Measurements from ENCODE around the gene PPARG.

DNA sequence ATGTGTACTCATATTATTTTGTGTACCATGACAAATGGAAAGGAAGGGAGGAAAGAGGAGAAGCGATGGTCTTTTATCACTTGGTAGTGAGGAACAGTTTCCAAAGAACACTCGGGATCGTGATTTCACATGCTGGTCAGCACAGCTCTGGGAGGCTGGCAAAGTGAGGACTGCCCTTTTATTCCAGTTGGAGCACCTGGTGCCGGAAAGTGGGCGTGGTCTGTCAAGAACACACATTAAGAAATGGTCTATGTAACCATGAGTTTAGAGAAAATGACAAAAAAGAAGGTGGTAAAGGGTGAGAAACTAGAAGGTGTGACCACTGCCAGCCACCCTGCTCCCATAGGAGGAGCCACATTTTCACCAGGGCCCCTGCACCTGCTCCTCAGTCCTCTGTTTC is 188.4 kb downstream of the PPARG start:
- TF ChIP-seq CTCF (IDR thresholded peaks at IDR 0.05) (no peak), MAX (IDR thresholded peaks at IDR 0.05) (no peak), JUN (IDR thresholded peaks at IDR 0.05) (no peak), POLR2A (IDR thresholded peaks at IDR 0.05; ENCODE audit: low read length) (no peak), EP300 (IDR thresholded peaks at IDR 0.05) (no peak), SREBF2 (IDR thresholded peaks at IDR 0.05) (no peak), MYC (IDR thresholded peaks at IDR 0.05; ENCODE audit: borderline replicate concordance, low read length) (no peak), SMC3 (IDR thresholded peaks at IDR 0.05) (no peak)
- TF ChIP-seq, protein P1, sequence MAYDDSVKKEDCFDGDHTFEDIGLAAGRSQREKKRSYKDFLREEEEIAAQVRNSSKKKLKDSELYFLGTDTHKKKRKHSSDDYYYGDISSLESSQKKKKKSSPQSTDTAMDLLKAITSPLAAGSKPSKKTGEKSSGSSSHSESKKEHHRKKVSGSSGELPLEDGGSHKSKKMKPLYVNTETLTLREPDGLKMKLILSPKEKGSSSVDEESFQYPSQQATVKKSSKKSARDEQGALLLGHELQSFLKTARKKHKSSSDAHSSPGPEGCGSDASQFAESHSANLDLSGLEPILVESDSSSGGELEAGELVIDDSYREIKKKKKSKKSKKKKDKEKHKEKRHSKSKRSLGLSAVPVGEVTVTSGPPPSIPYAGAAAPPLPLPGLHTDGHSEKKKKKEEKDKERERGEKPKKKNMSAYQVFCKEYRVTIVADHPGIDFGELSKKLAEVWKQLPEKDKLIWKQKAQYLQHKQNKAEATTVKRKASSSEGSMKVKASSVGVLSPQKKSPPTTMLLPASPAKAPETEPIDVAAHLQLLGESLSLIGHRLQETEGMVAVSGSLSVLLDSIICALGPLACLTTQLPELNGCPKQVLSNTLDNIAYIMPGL (CRISPR knock-in tag; IDR thresholded peaks at IDR 0.05; ENCODE audit: borderline replicate concordance) = no peak
- TF ChIP-seq, protein P2, sequence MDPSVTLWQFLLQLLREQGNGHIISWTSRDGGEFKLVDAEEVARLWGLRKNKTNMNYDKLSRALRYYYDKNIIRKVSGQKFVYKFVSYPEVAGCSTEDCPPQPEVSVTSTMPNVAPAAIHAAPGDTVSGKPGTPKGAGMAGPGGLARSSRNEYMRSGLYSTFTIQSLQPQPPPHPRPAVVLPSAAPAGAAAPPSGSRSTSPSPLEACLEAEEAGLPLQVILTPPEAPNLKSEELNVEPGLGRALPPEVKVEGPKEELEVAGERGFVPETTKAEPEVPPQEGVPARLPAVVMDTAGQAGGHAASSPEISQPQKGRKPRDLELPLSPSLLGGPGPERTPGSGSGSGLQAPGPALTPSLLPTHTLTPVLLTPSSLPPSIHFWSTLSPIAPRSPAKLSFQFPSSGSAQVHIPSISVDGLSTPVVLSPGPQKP (IDR thresholded peaks at IDR 0.05; ENCODE audit: low read depth, low read length) = no peak
